GM12878 (cell line): ENCODE measurements around the gene SPHK2. TPM values are rescaled to one million over a fixed set of nuclear protein-coding genes. Genes with fewer than 3 reads are reported as not detected.
A peak's percentile ranks its signal among the peaks of the same experiment; 100 is the strongest.

Source experiments
- BHLHE40 ChIP-seq, 2 experiments: fragments of 450-650 bp in 1 of 2; IDR thresholded peaks; 2 replicates each; pipeline ENCODE4 v1.6.1; 2011 to 2017; ENCODE audit warnings: low read depth in 2 of 2, borderline replicate concordance in 1 of 2, improper control_type of control experiment in 1 of 2, low read length in 1 of 2, mild to moderate bottlenecking in 1 of 2
- BMI1 ChIP-seq: fragments of 450-650 bp; IDR thresholded peaks from 2 replicates; pipeline ENCODE4 v1.6.1; 2016; ENCODE audit warnings: mild to moderate bottlenecking, moderate library complexity, borderline replicate concordance
- CEBPZ ChIP-seq: fragments of 150-350 bp; IDR thresholded peaks from 2 replicates; pipeline ENCODE4 v1.6.1; 2016; ENCODE audit warnings: low read depth, low read length
- IKZF1 ChIP-seq: fragments of 450-650 bp; conservative IDR thresholded peaks from 2 replicates; pipeline ENCODE4 v1.6.1; 2017; ENCODE audit warnings: antibody characterized with exemption, mild to moderate bottlenecking
- IKZF2 ChIP-seq, 2 experiments: fragments of 450-650 bp; IDR thresholded peaks; 2 replicates each; pipeline ENCODE4 v1.6.1; 2017; ENCODE audit warnings: mild to moderate bottlenecking in 2 of 2, moderate library complexity in 2 of 2
- JUND ChIP-seq: IDR thresholded peaks from 2 replicates; pipeline ENCODE4 v1.6.1; 2012; ENCODE audit warnings: low read depth, mild to moderate bottlenecking, low read length, improper control_type of control experiment, moderate library complexity
- MEF2B ChIP-seq: fragments of 450-650 bp; IDR thresholded peaks from 2 replicates; pipeline ENCODE4 v1.6.1; 2018; ENCODE audit warnings: mild to moderate bottlenecking, moderate library complexity; ENCODE audit not compliant: partially characterized antibody, poor library complexity, severe bottlenecking
- NFYB ChIP-seq: IDR thresholded peaks from 2 replicates; pipeline ENCODE4 v1.6.1; 2011; ENCODE audit warnings: low read depth, mild to moderate bottlenecking, low read length, improper control_type of control experiment, moderate library complexity; ENCODE audit not compliant: insufficient read depth
- NR2C2 ChIP-seq: IDR thresholded peaks from 2 replicates; pipeline ENCODE4 v1.6.1; 2011; ENCODE audit warnings: borderline replicate concordance, low read depth; ENCODE audit not compliant: control insufficient read depth, insufficient read length
- NR2F1 ChIP-seq: fragments of 450-650 bp; conservative IDR thresholded peaks from 2 replicates; pipeline ENCODE4 v1.6.1; 2017; ENCODE audit warnings: mild to moderate bottlenecking
- RFX5 ChIP-seq: IDR thresholded peaks from 2 replicates; pipeline ENCODE4 v1.6.1; 2011; ENCODE audit warnings: low read depth, low read length, improper control_type of control experiment
- RUNX3 ChIP-seq: IDR thresholded peaks from 2 replicates; pipeline ENCODE4 v1.6.1; 2012; ENCODE audit warnings: low read length, inconsistent platforms
- WRNIP1 ChIP-seq: IDR thresholded peaks from 2 replicates; pipeline ENCODE4 v1.6.1; 2011; ENCODE audit warnings: low read depth, low read length, improper control_type of control experiment, borderline replicate concordance
- ZBED1 ChIP-seq: IDR thresholded peaks from 2 replicates; pipeline ENCODE4 v1.6.1; 2016; ENCODE audit warnings: borderline replicate concordance
- ZNF622 ChIP-seq: fragments of 450-650 bp; IDR thresholded peaks from 2 replicates; pipeline ENCODE4 v1.6.1; 2017; ENCODE audit warnings: mild to moderate bottlenecking, inconsistent platforms
- polyA plus RNA-seq, 11 experiments: library from polyadenylated mRNA; depleted of rRNA in 4 of 11; unstranded in 6 of 11; stranded (reverse) in 5 of 11; fragments of >200 nt; fragmentation: Nextera tagmentation in 4 of 11; fragmentation: Illumina TruSeq in 1 of 11; extraction: Ambion mirVana in 4 of 11; extraction: Trizol in 1 of 11; gene quantifications; 1 replicate in 1 of 11; 2 replicates in 10 of 11; pipeline versions ENCODE4 v1.2.1 to v1.2.3, GENCODE V29; 2011 to 2016; ENCODE audit warnings: inconsistent platforms in 2 of 11, missing spikeins in 2 of 11, low read depth in 1 of 11
- total RNA-seq, 4 experiments: library from RNA; depleted of rRNA in 3 of 4; stranded (reverse); fragments of >200 nt in 3 of 4; fragmentation: Illumina TruSeq in 1 of 4; extraction: Trizol in 1 of 4; gene quantifications; 2 replicates each; pipeline versions ENCODE4 v1.2.1 to v1.2.3, GENCODE V29; 2013 to 2021
- TF ChIP-seq, protein P1 (sequence below), 3 experiments: IDR thresholded peaks in 2 of 3; conservative IDR thresholded peaks in 1 of 3; 2 replicates each; pipeline ENCODE4 v1.5.1; 2011; ENCODE audit warnings: low read depth in 3 of 3, low read length in 3 of 3, mild to moderate bottlenecking in 3 of 3, control low read depth in 2 of 3, moderate library complexity in 2 of 3, inconsistent platforms in 1 of 3, mixed read lengths in 1 of 3; ENCODE audit not compliant: control insufficient read depth in 2 of 3, insufficient read depth in 1 of 3; ENCODE audit errors: extremely low read depth in 1 of 3
- TF ChIP-seq, protein P2 (sequence below): fragments of 450-650 bp; IDR thresholded peaks from 2 replicates; pipeline ENCODE4 v1.6.1; 2016; ENCODE audit warnings: mild to moderate bottlenecking, moderate library complexity, borderline replicate concordance

Gene SPHK2
- total and polyA plus RNA-seq, 10 of the 15 experiments (the other 5 are each of a cell fraction or from before 2014, with no cell fraction given), result 0.37 to 40.5 (median 11.2) TPM

GRCh38 chr19:48633148-48634035 is 14.1 kb downstream of the SPHK2 start (continued):
- no peak for TF ChIP-seq ZNF622
- TF ChIP-seq JUND, result no peak
- TF ChIP-seq RUNX3, result no peak
- TF ChIP-seq RFX5, result no peak
- TF ChIP-seq MEF2B, result peak; percentile 48
- TF ChIP-seq IKZF1, result peak; percentile 41; the same call in 1 of the 2 replicates
- peak; percentile 98 for TF ChIP-seq NR2F1
- TF ChIP-seq WRNIP1, result no peak
- 0 out of 4 replicates have a peak, but pooled peaks of 1 of the 2 experiments have one; percentile 16 for TF ChIP-seq IKZF2 (IDR thresholded peaks at IDR 0.05)
- peak; percentile 77 to 87 for TF ChIP-seq BHLHE40 (IDR thresholded peaks at IDR 0.05; ENCODE audit: borderline replicate concordance in 1 of 2, low read depth in 2 of 2, low read length in 1 of 2)
- TF ChIP-seq, protein P1, sequence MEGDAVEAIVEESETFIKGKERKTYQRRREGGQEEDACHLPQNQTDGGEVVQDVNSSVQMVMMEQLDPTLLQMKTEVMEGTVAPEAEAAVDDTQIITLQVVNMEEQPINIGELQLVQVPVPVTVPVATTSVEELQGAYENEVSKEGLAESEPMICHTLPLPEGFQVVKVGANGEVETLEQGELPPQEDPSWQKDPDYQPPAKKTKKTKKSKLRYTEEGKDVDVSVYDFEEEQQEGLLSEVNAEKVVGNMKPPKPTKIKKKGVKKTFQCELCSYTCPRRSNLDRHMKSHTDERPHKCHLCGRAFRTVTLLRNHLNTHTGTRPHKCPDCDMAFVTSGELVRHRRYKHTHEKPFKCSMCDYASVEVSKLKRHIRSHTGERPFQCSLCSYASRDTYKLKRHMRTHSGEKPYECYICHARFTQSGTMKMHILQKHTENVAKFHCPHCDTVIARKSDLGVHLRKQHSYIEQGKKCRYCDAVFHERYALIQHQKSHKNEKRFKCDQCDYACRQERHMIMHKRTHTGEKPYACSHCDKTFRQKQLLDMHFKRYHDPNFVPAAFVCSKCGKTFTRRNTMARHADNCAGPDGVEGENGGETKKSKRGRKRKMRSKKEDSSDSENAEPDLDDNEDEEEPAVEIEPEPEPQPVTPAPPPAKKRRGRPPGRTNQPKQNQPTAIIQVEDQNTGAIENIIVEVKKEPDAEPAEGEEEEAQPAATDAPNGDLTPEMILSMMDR (IDR thresholded peaks at IDR 0.05 in 2 of 3, conservative IDR thresholded peaks at IDR 0.05 in 1 of 3; ENCODE audit: control insufficient read depth in 2 of 3, extremely low read depth in 1 of 3, insufficient read depth in 1 of 3, low read depth in 3 of 3, low read length in 3 of 3), result no peak
- no peak for TF ChIP-seq ZBED1
- TF ChIP-seq NFYB, result 0 out of 2 replicates have a peak, but pooled peaks have one; percentile 27
- TF ChIP-seq, protein P2, sequence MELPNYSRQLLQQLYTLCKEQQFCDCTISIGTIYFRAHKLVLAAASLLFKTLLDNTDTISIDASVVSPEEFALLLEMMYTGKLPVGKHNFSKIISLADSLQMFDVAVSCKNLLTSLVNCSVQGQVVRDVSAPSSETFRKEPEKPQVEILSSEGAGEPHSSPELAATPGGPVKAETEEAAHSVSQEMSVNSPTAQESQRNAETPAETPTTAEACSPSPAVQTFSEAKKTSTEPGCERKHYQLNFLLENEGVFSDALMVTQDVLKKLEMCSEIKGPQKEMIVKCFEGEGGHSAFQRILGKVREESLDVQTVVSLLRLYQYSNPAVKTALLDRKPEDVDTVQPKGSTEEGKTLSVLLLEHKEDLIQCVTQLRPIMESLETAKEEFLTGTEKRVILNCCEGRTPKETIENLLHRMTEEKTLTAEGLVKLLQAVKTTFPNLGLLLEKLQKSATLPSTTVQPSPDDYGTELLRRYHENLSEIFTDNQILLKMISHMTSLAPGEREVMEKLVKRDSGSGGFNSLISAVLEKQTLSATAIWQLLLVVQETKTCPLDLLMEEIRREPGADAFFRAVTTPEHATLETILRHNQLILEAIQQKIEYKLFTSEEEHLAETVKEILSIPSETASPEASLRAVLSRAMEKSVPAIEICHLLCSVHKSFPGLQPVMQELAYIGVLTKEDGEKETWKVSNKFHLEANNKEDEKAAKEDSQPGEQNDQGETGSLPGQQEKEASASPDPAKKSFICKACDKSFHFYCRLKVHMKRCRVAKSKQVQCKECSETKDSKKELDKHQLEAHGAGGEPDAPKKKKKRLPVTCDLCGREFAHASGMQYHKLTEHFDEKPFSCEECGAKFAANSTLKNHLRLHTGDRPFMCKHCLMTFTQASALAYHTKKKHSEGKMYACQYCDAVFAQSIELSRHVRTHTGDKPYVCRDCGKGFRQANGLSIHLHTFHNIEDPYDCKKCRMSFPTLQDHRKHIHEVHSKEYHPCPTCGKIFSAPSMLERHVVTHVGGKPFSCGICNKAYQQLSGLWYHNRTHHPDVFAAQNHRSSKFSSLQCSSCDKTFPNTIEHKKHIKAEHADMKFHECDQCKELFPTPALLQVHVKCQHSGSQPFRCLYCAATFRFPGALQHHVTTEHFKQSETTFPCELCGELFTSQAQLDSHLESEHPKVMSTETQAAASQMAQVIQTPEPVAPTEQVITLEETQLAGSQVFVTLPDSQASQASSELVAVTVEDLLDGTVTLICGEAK, result no peak
- peak; percentile 61 for TF ChIP-seq NR2C2
- TF ChIP-seq BMI1, result no peak
- no peak for TF ChIP-seq CEBPZ
